Thyroid gland (tissue), 4 donors: ENCODE results near the gene CHURC1.

Source experiments
- CTCF ChIP-seq, 6 experiments: fragments of 200-600 bp in 3 of 6; fragments of 450-650 bp in 3 of 6; sonication (generic) in 3 of 6; IDR thresholded peaks; one replicate each; pipeline ENCODE4 v1.5.1; 2016 to 2019; ENCODE audit warnings: antibody characterized with exemption in 6 of 6, mild to moderate bottlenecking in 2 of 6, inconsistent platforms in 1 of 6, moderate library complexity in 1 of 6
- POLR2A ChIP-seq, 2 donors: fragments of 450-650 bp; IDR thresholded peaks; one replicate each; pipeline ENCODE4 v1.6.1; 2017; ENCODE audit warnings: antibody characterized with exemption in 2 of 2, mild to moderate bottlenecking in 2 of 2, moderate library complexity in 1 of 2

GRCh38 chr14:64868379-64868778 lies 45.9 kb upstream of the CHURC1 start:
- TF ChIP-seq POLR2A (IDR thresholded peaks at IDR 0.05) (no peak), CTCF (IDR thresholded peaks at IDR 0.05) (no peak)
